Upper lobe of right lung (tissue), 1 donor: ENCODE data around the gene PI16. TPM values are rescaled to one million over a fixed set of nuclear protein-coding genes. Genes with fewer than 3 reads are reported as not detected.

Source experiments
- ATAC-seq: fragments of 200-7000 bp; cut with Tn5 transposase; one replicate; pipeline ENCODE4 v1.9.1; 2020; ENCODE audit warnings: mild to moderate bottlenecking, moderate library complexity
- DNase-seq: peaks from one replicate; pipeline ENCODE4 v3.0.0-alpha.2; 2020
- H3K27ac ChIP-seq: fragments of 200-600 bp; one replicate; pipeline ENCODE4 v1.8.0; 2022
- H3K27me3 ChIP-seq: fragments of 200-600 bp; one replicate; pipeline ENCODE4 v1.8.0; 2022; ENCODE audit warnings: mild to moderate bottlenecking
- H3K36me3 ChIP-seq: fragments of 200-600 bp; one replicate; pipeline ENCODE4 v1.8.0; 2022
- H3K4me1 ChIP-seq: fragments of 200-600 bp; one replicate; pipeline ENCODE4 v1.8.0; 2022
- H3K4me3 ChIP-seq: fragments of 200-600 bp; one replicate; pipeline ENCODE4 v1.8.0; 2022; ENCODE audit warnings: mild to moderate bottlenecking
- H3K9me3 ChIP-seq: fragments of 200-600 bp; one replicate; pipeline ENCODE4 v1.8.0; 2022
- CTCF ChIP-seq: fragments of 200-600 bp; IDR thresholded peaks from one replicate; pipeline ENCODE4 v1.8.0; 2022; ENCODE audit warnings: antibody characterized with exemption
- intact Hi-C: fragments of 100-400 bp; cut with DNase I; formaldehyde crosslinking; loops from one replicate; pipeline ENCODE4 v1.11.0; 2022
- total RNA-seq: library from RNA; stranded (reverse); fragmentation: NEBNext Ultra II Directional; extraction: Animal tissue kit (Norgen Biotek cat#: 25700); gene quantifications from one replicate; pipeline ENCODE4 v1.2.1, GENCODE V29; 2021
- donor health status: DM: no; HTN: yes; CAD: no; lungs with severe emphysema.

PI16 gene
- total RNA-seq, 1 donor from 2014 or later = 3.4 TPM

- intact Hi-C loops = no loop called here
Measured at GRCh38 chr6:36978421-36979346, 24.1 kb downstream of the PI16 start.

GRCh38 chr6:36979347-36979742 is 24.8 kb downstream of the PI16 start:
- Histone ChIP-seq H3K4me1 (peaks cover 42% of the 10 kb centered on the region), H3K27me3 (no peaks in the 10 kb centered on the region), H3K9me3 (no peaks in the 10 kb centered on the region), H3K27ac (no peak overlapping the region), H3K4me3 (no peak overlapping the region), H3K36me3 (peaks cover 44% of the 10 kb centered on the region)
- TF ChIP-seq CTCF = peak; percentile 51
- intact Hi-C loops = no loop called here
- DNase-seq (peak; percentile 65), ATAC-seq (peak; percentile 60)

More at GRCh38 chr6:36978421-36979346, 24.1 kb downstream of the PI16 start:
- Histone ChIP-seq H3K9me3 (no peaks in the 10 kb centered on the region), H3K4me3 (no peak overlapping the region), H3K36me3 (peaks cover 51% of the 10 kb centered on the region), H3K27ac (no peak overlapping the region), H3K27me3 (no peaks in the 10 kb centered on the region), H3K4me1 (peaks cover 35% of the 10 kb centered on the region)
- ATAC-seq (peak; percentile 16), DNase-seq (peak; percentile 38)
- TF ChIP-seq CTCF = no peak

- intact Hi-C loops = no loop called here
- no peak for DNase-seq
- Histone ChIP-seq H3K27ac (no peak overlapping the region), H3K27me3 (no peaks in the 10 kb centered on the region), H3K36me3 (peaks cover 36% of the 10 kb centered on the region), H3K4me3 (no peak overlapping the region), H3K4me1 (peaks cover 45% of the 10 kb centered on the region), H3K9me3 (no peaks in the 10 kb centered on the region)
- ATAC-seq = no peak
- no peak for TF ChIP-seq CTCF
Measured at GRCh38 chr6:36980129-36980528, 25.6 kb downstream of the PI16 start.

GRCh38 chr6:36980876-36981619 is 26.5 kb downstream of the PI16 start:
- Histone ChIP-seq H3K36me3 (peaks cover 27% of the 10 kb centered on the region), H3K27ac (no peak overlapping the region), H3K27me3 (no peaks in the 10 kb centered on the region), H3K9me3 (no peaks in the 10 kb centered on the region), H3K4me1 (peaks cover 45% of the 10 kb centered on the region), H3K4me3 (no peak overlapping the region)
- no peak for TF ChIP-seq CTCF
- ATAC-seq (no peak), DNase-seq (peak; percentile 56)
- intact Hi-C loops = no loop called here

- TF ChIP-seq CTCF = no peak
- DNase-seq (no peak), ATAC-seq (no peak)
- intact Hi-C loops = no loop called here
- no peak overlapping the region for H3K4me3 ChIP-seq
- no peaks in the 10 kb centered on the region for H3K9me3 ChIP-seq
- no peak overlapping the region for H3K27ac ChIP-seq
- peaks cover 53% of the 10 kb centered on the region for H3K4me1 ChIP-seq
- peaks cover 2% of the 10 kb centered on the region for H3K36me3 ChIP-seq
- no peaks in the 10 kb centered on the region for H3K27me3 ChIP-seq
Measured at GRCh38 chr6:36983538-36983937, 29.0 kb downstream of the PI16 start.
